ENCODE results near the gene MARS2.

GRCh38 chr2:197672371-197672893 lies 32.7 kb upstream of the MARS2 start:
- TF ChIP-seq CTCF (IDR thresholded peaks at IDR 0.05) (no peak), POLR2A (IDR thresholded peaks at IDR 0.05) (no peak)
